ENCODE measurements around the gene CCDC14.

- TF ChIP-seq EZH2 (IDR thresholded peaks at IDR 0.05; ENCODE audit: insufficient read depth, poor library complexity, severe bottlenecking), result no peak
- no peak for TF ChIP-seq EZH2phosphoT487 (IDR thresholded peaks at IDR 0.05; ENCODE audit: insufficient read depth, low read depth)
Observed at GRCh38 chr3:123926396-123926795, 34.6 kb downstream of the CCDC14 start.

Data from GM23248 (cell line).